Mesenchymal stem cell (in vitro differentiated cells and primary cell): ENCODE data around the gene ATP5MC2.

Source experiments
- DNase-seq: peaks from one replicate; pipeline ENCODE4 v3.0.0-alpha.2; 2013
- H2AFZ ChIP-seq: one replicate; pipeline ENCODE4 v1.6.1; 2013; ENCODE audit warnings: low read depth, mild to moderate bottlenecking, control low read depth, inconsistent platforms, low read length, moderate library complexity
- H2AK5ac ChIP-seq: 2 replicates; pipeline ENCODE4 v1.6.1; 2013; ENCODE audit warnings: low read length, moderate library complexity, mild to moderate bottlenecking, inconsistent platforms; ENCODE audit not compliant: severe bottlenecking
- H2BK120ac ChIP-seq: one replicate; pipeline ENCODE4 v1.6.1; 2013; ENCODE audit warnings: low read depth, mild to moderate bottlenecking, inconsistent platforms, low read length, moderate library complexity
- H2BK12ac ChIP-seq, 2 experiments: one replicate each; pipeline ENCODE4 v1.6.1; 2013; ENCODE audit warnings: inconsistent platforms in 2 of 2, low read length in 2 of 2, mild to moderate bottlenecking in 2 of 2, moderate library complexity in 2 of 2, control low read depth in 1 of 2
- H2BK15ac ChIP-seq: one replicate; pipeline ENCODE4 v1.6.1; 2013; ENCODE audit warnings: mild to moderate bottlenecking, low read depth, inconsistent platforms; ENCODE audit not compliant: poor library complexity, severe bottlenecking
- H2BK5ac ChIP-seq: 2 replicates; pipeline ENCODE4 v1.6.1; 2013; ENCODE audit warnings: low read depth, mild to moderate bottlenecking, low read length, control low read depth, inconsistent platforms; ENCODE audit not compliant: poor library complexity, severe bottlenecking
- H3K14ac ChIP-seq, 2 experiments: one replicate each; pipeline ENCODE4 v1.6.1; 2013; ENCODE audit warnings: inconsistent platforms in 2 of 2, low read length in 2 of 2, control low read depth in 1 of 2, mild to moderate bottlenecking in 1 of 2, moderate library complexity in 1 of 2
- H3K18ac ChIP-seq, 2 experiments: one replicate each; pipeline ENCODE4 v1.6.1; 2013; ENCODE audit warnings: inconsistent platforms in 2 of 2, low read length in 2 of 2, control low read depth in 1 of 2, low read depth in 1 of 2, mild to moderate bottlenecking in 1 of 2
- H3K23ac ChIP-seq, 2 experiments: one replicate each; pipeline ENCODE4 v1.6.1; 2013; ENCODE audit warnings: inconsistent platforms in 2 of 2, low read length in 2 of 2, mild to moderate bottlenecking in 2 of 2, moderate library complexity in 2 of 2, control low read depth in 1 of 2
- H3K27ac ChIP-seq: 2 replicates; pipeline ENCODE4 v1.5.1; 2013; ENCODE audit warnings: mild to moderate bottlenecking, moderate library complexity, low read length, control low read depth, inconsistent platforms; ENCODE audit not compliant: poor library complexity, severe bottlenecking
- H3K27me3 ChIP-seq, 2 experiments: 2 replicates each; pipeline versions ENCODE4 v1.6.1 to v1.7.0; 2013; ENCODE audit warnings: low read length in 2 of 2, mild to moderate bottlenecking in 2 of 2, moderate library complexity in 2 of 2, control low read depth in 1 of 2, inconsistent platforms in 1 of 2; ENCODE audit not compliant: control insufficient read depth in 1 of 2, insufficient read depth in 1 of 2
- H3K36me3 ChIP-seq, 2 experiments: 2 replicates each; pipeline versions ENCODE4 v1.6.1 to v1.7.0; 2013; ENCODE audit warnings: low read length in 2 of 2, control low read depth in 1 of 2, inconsistent platforms in 1 of 2, low read depth in 1 of 2, mild to moderate bottlenecking in 1 of 2; ENCODE audit not compliant: insufficient read depth in 2 of 2, control insufficient read depth in 1 of 2
- H3K4ac ChIP-seq, 2 experiments: one replicate each; pipeline ENCODE4 v1.6.1; 2013; ENCODE audit warnings: inconsistent platforms in 2 of 2, low read length in 2 of 2, mild to moderate bottlenecking in 2 of 2, moderate library complexity in 2 of 2, control low read depth in 1 of 2, low read depth in 1 of 2
- H3K4me1 ChIP-seq: 2 replicates; pipeline ENCODE4 v1.6.1; 2013; ENCODE audit warnings: low read depth, low read length, control low read depth; ENCODE audit not compliant: control insufficient read depth, insufficient read depth
- H3K4me2 ChIP-seq: 2 replicates; pipeline ENCODE4 v1.6.1; 2013; ENCODE audit warnings: low read length, mild to moderate bottlenecking, inconsistent platforms; ENCODE audit not compliant: poor library complexity, severe bottlenecking
- H3K4me3 ChIP-seq, 2 experiments: 2 replicates each; pipeline versions ENCODE4 v1.5.1 to v1.7.0; 2013; ENCODE audit warnings: low read length in 2 of 2, mild to moderate bottlenecking in 2 of 2, control low read depth in 1 of 2, low read depth in 1 of 2; ENCODE audit not compliant: insufficient read depth in 1 of 2
- H3K79me1 ChIP-seq: replicated peaks from 2 replicates; pipeline ENCODE4 v1.6.1; 2013; ENCODE audit warnings: mild to moderate bottlenecking, control low read depth, low read length, inconsistent platforms; ENCODE audit not compliant: poor library complexity, severe bottlenecking
- H3K9ac ChIP-seq: 2 replicates; pipeline ENCODE4 v1.7.0; 2013; ENCODE audit warnings: mild to moderate bottlenecking, low read length, moderate library complexity
- H3K9me3 ChIP-seq: 2 replicates; pipeline ENCODE4 v1.7.0; 2013; ENCODE audit warnings: mild to moderate bottlenecking, low read length; ENCODE audit not compliant: control insufficient read depth
- H4K8ac ChIP-seq: one replicate; pipeline ENCODE4 v1.6.1; 2013; ENCODE audit warnings: inconsistent platforms, mild to moderate bottlenecking, low read length, moderate library complexity
- H4K91ac ChIP-seq: one replicate; pipeline ENCODE4 v1.6.1; 2013; ENCODE audit warnings: mild to moderate bottlenecking, low read length, inconsistent platforms
- WGBS: methylation state at CpG from one replicate; pipeline ENCODE4 v1.1.7; 2013; ENCODE audit warnings: mixed read lengths; 5-methylcytosine and 5-hydroxymethylcytosine counted together

The ATP5MC2 gene

DNA sequence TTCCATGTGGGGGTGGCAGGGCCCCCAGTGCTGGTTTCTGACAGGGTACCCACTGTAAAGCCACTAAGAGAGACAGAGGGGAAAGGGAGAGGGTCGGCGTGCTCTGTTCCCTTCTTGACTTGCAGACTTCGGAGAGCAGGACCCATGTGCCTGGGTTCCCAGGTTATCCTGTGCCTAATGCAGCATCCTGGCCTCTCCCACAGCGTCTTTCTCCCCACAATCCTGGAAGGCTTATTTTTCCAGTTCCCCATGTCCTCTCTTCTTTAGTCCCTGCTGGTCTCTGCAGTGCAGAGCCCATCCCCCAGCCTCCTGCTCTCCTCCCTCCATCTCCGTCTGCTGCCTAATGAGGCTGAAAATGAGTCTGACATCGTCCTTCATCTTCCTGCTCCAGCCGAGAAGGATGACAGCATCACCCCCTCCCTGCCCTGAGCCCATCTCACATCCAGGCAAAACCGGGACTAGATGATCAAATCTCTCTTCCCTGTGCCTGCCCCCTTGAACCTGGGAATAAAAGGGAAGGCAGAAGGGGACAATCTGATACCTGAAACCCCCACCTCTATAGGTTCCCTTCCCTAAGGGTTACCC is 36.3 kb upstream of the ATP5MC2 start:
- Histone ChIP-seq H2AFZ (no peak overlapping the region), H3K27ac (no peak overlapping the region), H3K18ac (no peak overlapping the region), H3K79me1 (no peaks in the 10 kb centered on the region), H3K36me3 (peaks cover 56 to 61% of the 10 kb centered on the region in 2 experiments), H3K9ac (no peak overlapping the region), H3K23ac (no peak overlapping the region), H3K14ac (no peak overlapping the region), H3K4me1 (peaks cover 1% of the 10 kb centered on the region), H3K9me3 (no peaks in the 10 kb centered on the region), H2BK120ac (no peak overlapping the region), H4K8ac (no peak overlapping the region), H2BK12ac (no peak overlapping the region), H2BK5ac (no peak overlapping the region), H3K4ac (no peak overlapping the region), H4K91ac (no peak overlapping the region), H3K4me3 (no peak overlapping the region), H3K4me2 (no peak overlapping the region), H2BK15ac (no peak overlapping the region), H3K27me3 (peaks cover 12 to 20% of the 10 kb centered on the region in 2 experiments), H2AK5ac (no peak overlapping the region)
- 83% methylated on average over 7 of the region's 8 CpGs for WGBS
- no peak for DNase-seq

DNA sequence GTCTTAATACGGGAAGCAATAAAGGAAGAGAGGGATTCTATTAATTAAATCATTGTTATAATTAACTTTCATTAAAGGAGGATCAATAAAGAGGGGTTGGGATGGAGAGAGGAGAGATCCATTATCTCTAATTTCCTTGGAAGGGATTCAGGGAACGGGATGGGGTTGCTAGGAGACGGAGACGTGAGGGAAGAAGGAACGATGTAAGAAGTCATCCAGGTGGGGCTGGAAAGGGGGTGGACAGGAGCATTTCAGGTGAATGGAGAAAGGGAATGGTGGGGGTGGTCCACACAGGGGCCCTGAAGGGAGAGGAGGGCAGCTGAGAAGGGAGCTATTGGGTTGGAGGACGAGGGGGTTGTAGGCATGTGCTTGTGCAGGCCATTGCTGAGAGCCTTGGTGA is 34.2 kb upstream of the ATP5MC2 start:
- no peak overlapping the region for H2AK5ac ChIP-seq
- no peaks in the 10 kb centered on the region for H3K79me1 ChIP-seq
- no peaks in the 10 kb centered on the region for H3K9me3 ChIP-seq
- no peak overlapping the region for H3K27ac ChIP-seq
- H3K9ac ChIP-seq = no peak overlapping the region
- no peak overlapping the region for H3K23ac ChIP-seq
- 78% methylated on average over 5 of the region's 6 CpGs for WGBS
- no peak overlapping the region for H4K91ac ChIP-seq
- H3K4ac ChIP-seq = no peak overlapping the region
- no peak overlapping the region for H2BK12ac ChIP-seq
- H2AFZ ChIP-seq = no peak overlapping the region
- peaks cover 1% of the 10 kb centered on the region for H3K4me1 ChIP-seq
- no peak overlapping the region for H3K14ac ChIP-seq
- DNase-seq = no peak
- no peak overlapping the region for H3K18ac ChIP-seq
- H3K27me3 ChIP-seq = peaks cover 20 to 31% of the 10 kb centered on the region in 2 experiments
- no peak overlapping the region for H2BK120ac ChIP-seq
- H2BK5ac ChIP-seq = no peak overlapping the region
- no peak overlapping the region for H4K8ac ChIP-seq
- H3K36me3 ChIP-seq = peaks cover 37 to 40% of the 10 kb centered on the region in 2 experiments
- no peak overlapping the region for H3K4me3 ChIP-seq
- no peak overlapping the region for H3K4me2 ChIP-seq
- no peak overlapping the region for H2BK15ac ChIP-seq

DNA sequence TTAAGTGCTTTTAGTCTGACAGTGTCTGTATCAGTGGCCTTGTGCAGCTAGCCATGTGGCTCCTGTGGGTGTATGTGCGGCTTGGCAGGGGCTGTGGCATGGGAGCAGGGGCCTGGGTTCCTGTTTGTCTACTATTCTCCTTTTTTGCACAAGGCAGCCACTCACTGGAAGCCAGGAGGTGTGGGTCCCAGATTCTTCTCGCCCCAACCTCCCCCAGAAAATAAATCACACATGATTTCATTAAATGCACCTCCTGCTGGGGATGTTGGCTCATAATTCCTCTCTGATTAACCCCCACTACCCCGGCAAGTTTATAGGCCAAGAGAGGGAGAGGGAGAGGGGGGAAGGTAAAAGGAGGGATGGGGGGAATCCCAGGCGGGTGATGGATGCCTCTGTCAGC is 33.8 kb upstream of the ATP5MC2 start:
- Histone ChIP-seq H3K4me2 (no peak overlapping the region), H3K23ac (no peak overlapping the region), H2BK120ac (no peak overlapping the region), H3K27me3 (peaks cover 20 to 32% of the 10 kb centered on the region in 2 experiments), H2AK5ac (no peak overlapping the region), H3K4ac (no peak overlapping the region), H3K4me3 (no peak overlapping the region), H2BK5ac (no peak overlapping the region), H3K18ac (no peak overlapping the region), H3K27ac (no peak overlapping the region), H2BK15ac (no peak overlapping the region), H3K14ac (no peak overlapping the region), H3K79me1 (no peaks in the 10 kb centered on the region), H4K8ac (no peak overlapping the region), H3K4me1 (peaks cover 1% of the 10 kb centered on the region), H2BK12ac (no peak overlapping the region), H3K36me3 (peaks cover 33 to 36% of the 10 kb centered on the region in 2 experiments), H2AFZ (no peak overlapping the region), H3K9me3 (no peaks in the 10 kb centered on the region), H4K91ac (no peak overlapping the region), H3K9ac (no peak overlapping the region)
- WGBS = 83% methylated on average over 1 of the region's 4 CpGs
- DNase-seq = no peak

DNA sequence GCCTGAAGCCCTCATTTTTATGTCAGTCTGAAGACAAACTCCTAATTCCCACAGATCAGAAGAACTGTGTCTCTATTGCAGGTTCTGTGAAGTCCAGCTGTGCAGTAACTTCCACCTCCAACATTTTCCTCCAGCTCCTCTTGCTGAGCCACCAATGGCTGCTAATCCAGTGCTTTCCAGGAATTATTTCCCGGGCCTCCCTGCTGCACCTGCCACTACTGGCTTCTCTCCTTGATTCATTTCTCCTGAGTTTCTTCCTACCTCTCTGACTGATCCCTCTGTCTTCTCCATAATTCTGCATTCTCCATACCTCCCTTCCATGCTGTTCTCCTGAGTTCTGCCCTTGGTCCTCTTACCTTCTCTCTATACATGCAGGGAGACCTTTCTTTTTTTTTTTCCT is 30.2 kb upstream of the ATP5MC2 start:
- peaks cover 31 to 65% of the 10 kb centered on the region in 2 experiments for H3K27me3 ChIP-seq
- H4K8ac ChIP-seq = no peak overlapping the region
- H2BK5ac ChIP-seq = no peak overlapping the region
- no peak overlapping the region for H2AK5ac ChIP-seq
- no peak overlapping the region for H3K27ac ChIP-seq
- no peak overlapping the region for H3K4me3 ChIP-seq
- no peak overlapping the region for H2AFZ ChIP-seq
- H4K91ac ChIP-seq = no peak overlapping the region
- H3K36me3 ChIP-seq = no peaks in the 10 kb centered on the region
- no peak for DNase-seq
- H3K23ac ChIP-seq = no peak overlapping the region
- WGBS = 82% methylated on average over 1 of the region's 1 CpG
- H3K4me1 ChIP-seq = no peaks in the 10 kb centered on the region
- H2BK12ac ChIP-seq = no peak overlapping the region
- no peaks in the 10 kb centered on the region for H3K9me3 ChIP-seq
- no peak overlapping the region for H3K18ac ChIP-seq
- no peak overlapping the region for H3K4ac ChIP-seq
- no peak overlapping the region for H2BK120ac ChIP-seq
- H2BK15ac ChIP-seq = no peak overlapping the region
- H3K9ac ChIP-seq = no peak overlapping the region
- H3K4me2 ChIP-seq = no peak overlapping the region
- H3K14ac ChIP-seq = no peak overlapping the region
- no peaks in the 10 kb centered on the region for H3K79me1 ChIP-seq
